ENCODE results near the gene SIPA1L3. TPM values are rescaled to one million over a fixed set of nuclear protein-coding genes. Genes with fewer than 3 reads are reported as not detected.

SIPA1L3 gene
- total RNA-seq, 2 donors from 2014 or later: 42.8 to 48.2 TPM

- 94 to 95% methylated on average over 12 to 16 of the region's 16 CpGs for WGBS, 2 experiments (ENCODE audit: insufficient coverage in 1 of 2, insufficient read length in 1 of 2)
Measured at GRCh38 chr19:37975596-37976515, 68.8 kb downstream of the SIPA1L3 start.

GRCh38 chr19:37977391-37977790 is 70.4 kb downstream of the SIPA1L3 start:
- H3K4me1 Mint-ChIP-seq: no peaks in the 10 kb centered on the region
- no peak for TF ChIP-seq CTCF (conservative IDR thresholded peaks at IDR 0.05)

More at GRCh38 chr19:37975596-37976515, 68.8 kb downstream of the SIPA1L3 start:
- H3K4me3 ChIP-seq (ENCODE audit: low read length): no peak overlapping the region
- Mint-ChIP-seq H3K4me1 (no peaks in the 10 kb centered on the region), H3K36me3 (ENCODE audit: low read depth) (peaks cover 25% of the 10 kb centered on the region), H3K9me3 (peaks cover 12% of the 10 kb centered on the region), H3K4me3 (no peak overlapping the region), H3K27me3 (ENCODE audit: insufficient read depth) (no peaks in the 10 kb centered on the region), H3K27ac (peak overlapping the region; percentile 52)
- H3K27ac ChIP-seq (ENCODE audit: low read depth, low read length): no peak overlapping the region
- peaks cover under 1% of the 10 kb centered on the region for H3K9me3 ChIP-seq (ENCODE audit: control insufficient read depth, low read length)
- TF ChIP-seq CTCF (conservative IDR thresholded peaks at IDR 0.05): no peak
- H3K4me1 ChIP-seq (ENCODE audit: control insufficient read depth, insufficient read depth, low read length): no peaks in the 10 kb centered on the region
- H3K9ac ChIP-seq (ENCODE audit: extremely low read depth, low read length, poor library complexity, severe bottlenecking): no peak overlapping the region
- H3K36me3 ChIP-seq (ENCODE audit: control insufficient read depth, insufficient read depth, low read length): no peaks in the 10 kb centered on the region
- DNase-seq: no peak
- H3K27me3 ChIP-seq (ENCODE audit: control insufficient read depth, insufficient read depth, low read length, poor library complexity, severe bottlenecking): no peaks in the 10 kb centered on the region

GRCh38 chr19:37977992-37978391 is 71.0 kb downstream of the SIPA1L3 start:
- H3K9me3 Mint-ChIP-seq: no peaks in the 10 kb centered on the region
- H3K27me3 Mint-ChIP-seq (ENCODE audit: insufficient read depth): no peaks in the 10 kb centered on the region
- H3K4me3 Mint-ChIP-seq: no peak overlapping the region
- Histone ChIP-seq H3K4me3 (ENCODE audit: low read length) (no peak overlapping the region), H3K9ac (ENCODE audit: extremely low read depth, low read length, poor library complexity, severe bottlenecking) (no peak overlapping the region), H3K9me3 (ENCODE audit: control insufficient read depth, low read length) (no peaks in the 10 kb centered on the region), H3K27ac (ENCODE audit: low read depth, low read length) (no peak overlapping the region), H3K4me1 (ENCODE audit: control insufficient read depth, insufficient read depth, low read length) (no peaks in the 10 kb centered on the region), H3K36me3 (ENCODE audit: control insufficient read depth, insufficient read depth, low read length) (no peaks in the 10 kb centered on the region), H3K27me3 (ENCODE audit: control insufficient read depth, insufficient read depth, low read length, poor library complexity, severe bottlenecking) (no peaks in the 10 kb centered on the region)
- no peak for DNase-seq
- no peak for TF ChIP-seq CTCF (conservative IDR thresholded peaks at IDR 0.05)
- WGBS, 2 experiments (ENCODE audit: insufficient coverage in 1 of 2, insufficient read length in 1 of 2): 84 to 96% methylated on average over 6 to 7 of the region's 7 CpGs
- H3K36me3 Mint-ChIP-seq (ENCODE audit: low read depth): peaks cover 19% of the 10 kb centered on the region
- no peak overlapping the region for H3K27ac Mint-ChIP-seq
- H3K4me1 Mint-ChIP-seq: no peaks in the 10 kb centered on the region

More at GRCh38 chr19:37977391-37977790, 70.4 kb downstream of the SIPA1L3 start:
- H3K9me3 Mint-ChIP-seq: peaks cover 2% of the 10 kb centered on the region
- Histone ChIP-seq H3K4me1 (ENCODE audit: control insufficient read depth, insufficient read depth, low read length) (no peaks in the 10 kb centered on the region), H3K9ac (ENCODE audit: extremely low read depth, low read length, poor library complexity, severe bottlenecking) (no peak overlapping the region), H3K27ac (ENCODE audit: low read depth, low read length) (no peak overlapping the region), H3K27me3 (ENCODE audit: control insufficient read depth, insufficient read depth, low read length, poor library complexity, severe bottlenecking) (no peaks in the 10 kb centered on the region), H3K4me3 (ENCODE audit: low read length) (no peak overlapping the region), H3K9me3 (ENCODE audit: control insufficient read depth, low read length) (no peaks in the 10 kb centered on the region), H3K36me3 (ENCODE audit: control insufficient read depth, insufficient read depth, low read length) (no peaks in the 10 kb centered on the region)
- H3K36me3 Mint-ChIP-seq (ENCODE audit: low read depth): peaks cover 19% of the 10 kb centered on the region
- no peak for DNase-seq
- H3K4me3 Mint-ChIP-seq: no peak overlapping the region
- 90 to 93% methylated on average over 4 to 5 of the region's 5 CpGs for WGBS, 2 experiments (ENCODE audit: insufficient coverage in 1 of 2, insufficient read length in 1 of 2)
- H3K27me3 Mint-ChIP-seq (ENCODE audit: insufficient read depth): no peaks in the 10 kb centered on the region
- no peak overlapping the region for H3K27ac Mint-ChIP-seq
